D721Med (cell line): Measurements from ENCODE around the gene CIROP.
A peak's percentile ranks its signal among the peaks of the same experiment; 100 is the strongest.

ENCODE experiments used
- DNase-seq: peaks from one replicate; pipeline ENCODE4 v3.0.0; 2011; ENCODE audit warnings: low spot score; ENCODE audit not compliant: insufficient read length
- FAIRE-seq: peaks from 2 replicates; lab custom pipeline; 2011; peaks lifted over from hg19 to GRCh38; lab: Jason Lieb, UNC
- CTCF ChIP-seq: IDR thresholded peaks from 2 replicates; pipeline ENCODE4 v1.5.1; 2012; ENCODE audit warnings: mild to moderate bottlenecking, control low read depth; ENCODE audit not compliant: insufficient read depth; ENCODE audit errors: missing control alignments

Gene CIROP

GRCh38 chr14:23053426-23053825 lies 51.4 kb downstream of the CIROP start:
- no peak for TF ChIP-seq CTCF
- DNase-seq (no peak), FAIRE-seq (no peak)

- no peak for TF ChIP-seq CTCF
- DNase-seq (no peak), FAIRE-seq (no peak)
Measured at GRCh38 chr14:23052671-23053070, 52.1 kb downstream of the CIROP start.

- FAIRE-seq (no peak), DNase-seq (peak; percentile 66)
- peak; percentile 9 for TF ChIP-seq CTCF
Measured at GRCh38 chr14:23052182-23052623, 52.6 kb downstream of the CIROP start.

DNA sequence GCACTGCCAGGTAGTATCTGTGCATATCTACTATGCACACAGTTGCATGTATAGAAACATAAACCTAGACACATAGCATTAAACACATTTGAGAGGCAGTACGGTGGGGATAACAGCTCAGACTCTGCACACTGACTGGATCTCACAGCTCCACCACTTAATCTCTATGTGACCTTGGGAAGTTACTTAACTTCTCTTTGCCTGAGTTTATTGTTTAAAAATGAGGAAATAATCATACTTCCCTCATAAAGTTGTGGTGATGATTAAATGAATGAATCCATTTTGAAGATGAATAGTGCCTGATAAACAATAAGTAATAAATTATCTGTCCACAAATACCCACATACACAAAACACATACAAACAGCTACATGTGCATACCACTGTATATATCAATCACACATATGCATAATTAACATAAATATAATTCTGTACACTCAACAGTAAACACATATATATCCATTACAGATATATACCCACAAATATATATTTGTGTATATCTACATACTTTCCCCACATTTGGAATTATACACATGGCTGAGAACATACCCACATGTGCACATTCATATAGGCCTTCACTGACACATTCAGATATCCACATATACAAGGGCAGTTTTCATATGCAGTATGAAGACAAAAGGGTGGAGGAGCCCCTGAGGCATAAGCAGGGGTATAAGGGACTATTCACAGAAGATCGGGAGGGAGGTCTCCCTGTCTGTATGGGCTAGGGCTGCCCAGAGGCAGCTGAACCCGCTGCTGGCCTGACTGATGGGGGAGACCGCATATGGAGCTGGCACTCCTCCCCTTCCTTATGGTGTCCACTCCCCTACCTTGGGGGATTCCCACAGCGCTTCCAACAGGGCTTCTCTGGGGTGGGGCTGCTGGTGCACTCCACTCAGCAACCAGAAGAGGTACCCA lies 53.4 kb downstream of the CIROP start:
- no peak for DNase-seq
- FAIRE-seq, result no peak
- no peak for TF ChIP-seq CTCF
